GM21447 (cell line): ENCODE measurements around the gene UMODL1.
"Not testable (repeated sequence)": the region's sequence is repeated elsewhere in the genome, so short reads cannot be mapped to it uniquely, and the experiment has no call there.

Experiments
- ATAC-seq: cut with Tn5 transposase; IDR thresholded peaks from one replicate; pipeline ENCODE4 v1.9.1; 2021; ENCODE audit not compliant: unreplicated experiment

Gene UMODL1

DNA sequence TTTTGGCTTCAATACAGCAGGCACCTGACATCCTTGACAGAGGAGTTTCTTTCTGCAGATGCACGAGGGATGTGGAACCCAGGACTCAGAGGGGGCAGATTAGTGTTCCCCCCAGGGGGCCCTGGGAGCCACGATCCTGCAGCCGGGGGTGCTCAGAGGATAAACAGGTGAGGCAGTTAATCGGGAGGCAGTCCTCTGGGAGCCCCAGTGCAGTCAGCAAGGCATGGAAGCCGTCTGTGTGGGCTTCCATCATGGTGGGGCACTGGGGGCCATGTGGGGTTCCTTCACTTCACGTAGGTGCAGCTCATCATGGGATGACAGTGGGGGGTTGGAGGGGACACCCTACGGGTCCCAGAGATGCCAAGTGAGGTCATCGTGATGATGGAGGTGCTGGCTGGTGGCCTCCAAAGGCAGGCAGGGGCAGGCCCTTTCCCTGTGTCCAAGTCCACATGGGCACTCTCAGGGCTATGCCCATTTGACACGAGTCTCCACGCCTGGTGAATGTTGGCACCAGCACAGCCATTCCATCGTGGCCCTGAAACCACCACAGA, 88.5 kb downstream of the UMODL1 start:
- ATAC-seq: no peak

GRCh38 chr21:42160111-42160721, 89.1 kb downstream of the UMODL1 start:
- no peak for ATAC-seq

- ATAC-seq: no peak
Observed at GRCh38 chr21:42160765-42161164, 89.6 kb downstream of the UMODL1 start.

- ATAC-seq: no peak
Observed at GRCh38 chr21:42161401-42161955, 90.4 kb downstream of the UMODL1 start.

GRCh38 chr21:42161956-42162681, 91.0 kb downstream of the UMODL1 start:
- ATAC-seq: no peak

GRCh38 chr21:42162831-42163510, 91.9 kb downstream of the UMODL1 start:
- no peak for ATAC-seq

GRCh38 chr21:42163511-42163863, 92.4 kb downstream of the UMODL1 start:
- no peak for ATAC-seq

GRCh38 chr21:42164064-42164789, 93.1 kb downstream of the UMODL1 start:
- ATAC-seq: no peak

GRCh38 chr21:42164818-42165217, 93.7 kb downstream of the UMODL1 start:
- no peak for ATAC-seq

- no peak for ATAC-seq
Observed at GRCh38 chr21:42165901-42166300, 94.8 kb downstream of the UMODL1 start.

DNA sequence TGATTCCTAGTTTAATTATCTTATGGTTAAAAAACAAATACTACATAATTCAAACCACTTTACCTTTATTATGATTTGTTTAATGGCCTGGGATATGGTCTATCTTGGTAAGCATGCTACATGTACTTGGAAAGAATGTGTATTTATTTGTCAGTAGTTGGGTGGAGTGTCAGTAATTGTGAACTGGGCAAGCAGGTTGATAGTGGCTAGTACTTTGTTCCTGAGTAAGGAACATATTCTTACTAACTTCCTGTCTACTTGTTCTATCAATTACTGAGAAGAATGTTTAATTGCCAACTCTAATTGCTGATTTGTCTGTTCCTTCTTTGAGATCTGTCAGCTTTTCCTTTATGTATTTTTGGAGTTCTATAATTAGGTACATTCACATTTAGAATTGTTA, 98.6 kb downstream of the UMODL1 start:
- no peak for ATAC-seq

DNA sequence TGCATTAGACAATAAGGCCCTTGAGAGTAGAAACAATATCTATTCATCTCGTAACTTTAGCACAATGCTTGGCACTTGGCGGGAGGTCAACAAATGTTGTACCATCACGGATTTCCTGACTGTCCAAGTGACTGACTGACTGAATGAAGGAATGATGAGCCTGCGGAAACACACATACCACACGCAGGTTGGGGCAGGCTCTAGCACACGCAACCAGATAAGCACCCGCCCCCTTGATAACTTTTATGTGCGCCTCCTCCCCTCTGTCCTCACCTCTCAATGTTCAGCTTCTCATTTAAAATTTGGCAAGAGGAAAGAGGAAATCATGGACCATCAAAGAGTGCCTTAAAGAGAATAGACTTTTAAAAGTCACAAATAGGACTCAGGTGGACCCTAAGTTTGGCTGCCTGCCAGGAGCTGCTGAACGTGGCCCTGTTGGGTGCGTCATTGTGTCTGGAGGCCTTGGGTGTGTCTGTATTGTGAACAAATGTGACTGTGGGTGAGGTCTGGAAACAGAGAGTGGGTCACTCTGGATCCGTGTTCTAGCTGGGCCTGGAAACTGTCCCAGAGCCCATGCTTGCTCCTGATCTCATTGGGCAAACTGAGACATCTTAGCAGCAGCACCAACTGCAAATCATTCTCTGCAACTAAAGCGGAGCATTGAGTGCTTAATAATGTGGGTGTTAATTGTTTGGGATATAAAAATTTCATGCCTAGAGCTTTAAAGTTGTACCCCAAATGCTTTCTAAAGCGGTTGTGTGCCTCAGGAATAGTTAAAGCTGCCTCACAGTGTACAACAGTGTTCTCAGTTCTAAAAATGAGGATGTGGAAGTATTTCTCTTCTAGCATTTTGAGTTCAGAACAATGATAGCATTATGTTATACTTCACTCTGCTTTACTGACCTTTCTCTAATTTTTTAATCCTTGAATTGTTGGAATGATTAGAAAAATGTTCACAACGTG, 100.3 kb downstream of the UMODL1 start:
- no peak for ATAC-seq

- no peak for ATAC-seq
Observed at GRCh38 chr21:42172596-42173483, 101.7 kb downstream of the UMODL1 start.

- no peak for ATAC-seq
Observed at GRCh38 chr21:42174173-42174572, 103.1 kb downstream of the UMODL1 start.

DNA sequence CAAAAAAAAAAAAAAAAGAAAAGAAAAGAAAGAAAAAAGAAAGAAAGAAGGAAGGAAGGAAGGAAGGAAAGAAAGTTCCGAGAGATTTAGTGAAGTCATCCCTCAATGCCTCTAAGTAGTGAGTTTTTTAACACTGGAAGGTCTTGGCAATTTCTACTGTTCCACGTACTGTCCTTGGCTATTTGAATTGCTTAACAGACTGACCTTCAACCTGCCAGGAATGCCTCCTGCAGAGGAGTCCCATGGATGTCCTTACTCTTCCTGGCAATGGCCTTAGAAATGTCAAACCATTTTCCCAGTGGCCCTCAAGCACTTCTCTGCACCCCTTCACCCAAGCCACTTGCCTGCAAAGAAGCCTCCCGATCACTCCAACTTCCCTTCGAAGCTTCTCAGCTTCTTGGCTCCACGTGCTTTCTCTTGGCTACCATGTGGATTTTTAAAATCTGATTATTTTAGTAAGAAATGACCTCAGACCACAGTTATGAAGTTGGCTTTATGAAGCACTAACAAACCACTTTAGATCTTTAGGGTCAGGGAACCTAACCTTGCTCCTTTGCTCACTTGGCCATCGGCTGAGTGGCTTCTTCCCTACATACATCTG, 104.1 kb downstream of the UMODL1 start:
- ATAC-seq: no peak

DNA sequence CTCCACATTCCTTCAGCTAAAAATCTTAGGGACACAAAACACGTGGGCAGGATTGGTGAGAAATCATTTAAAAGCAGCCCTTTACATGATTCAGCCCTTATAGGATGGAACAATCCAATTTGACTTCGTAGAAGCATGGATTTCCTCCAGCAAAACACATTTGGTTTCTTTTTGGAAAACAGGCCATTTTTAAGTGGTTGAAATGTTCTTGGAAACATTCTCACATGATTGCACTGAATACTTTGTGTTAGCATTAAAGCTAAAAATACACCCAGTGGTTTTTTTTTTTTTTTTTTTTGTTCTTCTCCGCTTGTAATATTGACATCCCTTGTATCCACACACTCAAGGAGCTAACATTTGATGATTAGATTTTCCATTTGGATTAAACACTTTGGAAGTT, 105.7 kb downstream of the UMODL1 start:
- ATAC-seq: no peak

DNA sequence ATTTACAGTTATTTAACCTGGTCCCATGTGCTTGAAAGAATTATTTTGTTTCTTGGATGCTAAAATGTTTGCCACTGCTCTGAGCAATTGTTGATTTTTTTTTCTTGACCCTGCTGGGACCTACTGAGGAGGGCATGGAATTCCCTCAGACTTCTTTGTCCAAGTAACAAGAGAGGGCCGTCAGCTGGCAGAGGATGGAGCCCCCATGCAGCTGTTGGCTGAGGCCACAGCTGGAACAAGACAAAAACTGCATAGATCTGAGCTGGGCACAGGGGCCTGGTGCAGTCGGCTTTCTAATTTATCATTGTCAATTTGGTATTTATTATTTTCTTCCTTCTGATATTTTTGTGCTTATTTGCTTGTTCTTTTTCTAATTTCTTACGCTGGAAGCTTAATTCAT, 108.2 kb downstream of the UMODL1 start:
- no peak for ATAC-seq

DNA sequence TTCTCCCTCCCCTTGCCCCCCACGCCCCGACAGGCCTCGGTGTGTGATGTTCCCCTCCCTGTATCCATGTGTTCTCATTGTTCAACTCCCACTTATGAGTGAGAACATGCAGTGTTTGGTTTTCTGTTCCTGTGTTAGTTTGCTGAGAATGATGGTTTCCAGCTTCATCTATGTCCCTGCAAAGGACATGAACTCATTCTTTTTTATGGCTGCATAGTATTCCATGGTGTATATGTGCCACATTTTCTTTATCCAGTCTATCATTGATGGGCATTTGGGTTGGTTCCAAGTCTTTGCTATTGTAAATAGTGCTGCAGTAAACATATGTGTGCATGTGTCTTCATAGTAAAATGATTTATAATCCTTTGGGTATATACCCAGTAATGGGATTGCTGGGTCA, 108.9 kb downstream of the UMODL1 start:
- not testable (repeated sequence) for ATAC-seq
